Calu3 (cell line): ENCODE measurements around the gene SCGB2B2. TPM values are rescaled to one million over a fixed set of nuclear protein-coding genes. Genes with fewer than 3 reads are reported as not detected.

Experiments
- Bru-seq: library from RNA; stranded (reverse); fragments of 400-500 nt; gene quantifications from one replicate; lab custom pipeline; 2021; lab: Mats Ljungman, UMichigan
- BruChase-seq, 2 experiments: library from RNA; stranded (reverse); fragments of 400-500 nt; gene quantifications; one replicate each; lab custom pipeline; 2021; lab: Mats Ljungman, UMichigan
- BruUV-seq: library from RNA; stranded (reverse); fragments of 400-500 nt; replicated peaks from 2 replicates; lab custom pipeline; 2021; lab: Mats Ljungman, UMichigan
- CTCF ChIA-PET: fragments of 300-600 bp; sonication (Branson Sonifier 250); formaldehyde crosslinking; loops from one replicate; lab custom pipeline; 2022; ENCODE audit warnings: antibody characterized with exemption; lab: Charles Lee
- DNase-seq: peaks from one replicate; pipeline ENCODE4 v3.0.0; 2022
- H3K27ac Mint-ChIP-seq: one replicate; pipeline ENCODE4 v1.8.0; 2022; ENCODE audit warnings: mixed read lengths; ENCODE audit not compliant: unreplicated experiment
- H3K27me3 Mint-ChIP-seq: one replicate; pipeline ENCODE4 v1.8.0; 2022; ENCODE audit warnings: mixed read lengths; ENCODE audit not compliant: unreplicated experiment
- H3K36me3 Mint-ChIP-seq: one replicate; pipeline ENCODE4 v1.8.0; 2022; ENCODE audit warnings: mild to moderate bottlenecking, moderate library complexity, mixed read lengths; ENCODE audit not compliant: insufficient read depth, unreplicated experiment
- H3K4me1 Mint-ChIP-seq: one replicate; pipeline ENCODE4 v1.8.0; 2022; ENCODE audit warnings: mild to moderate bottlenecking, low read depth, mixed read lengths; ENCODE audit not compliant: unreplicated experiment
- H3K4me3 Mint-ChIP-seq: one replicate; pipeline ENCODE4 v1.8.0; 2022; ENCODE audit warnings: mild to moderate bottlenecking, low read depth, moderate library complexity, mixed read lengths; ENCODE audit not compliant: unreplicated experiment
- H3K9me3 Mint-ChIP-seq: one replicate; pipeline ENCODE4 v1.8.0; 2022; ENCODE audit warnings: low read depth, mixed read lengths; ENCODE audit not compliant: unreplicated experiment
- intact Hi-C: fragments of 100-400 bp; cut with micrococcal nuclease; formaldehyde crosslinking; loops from one replicate; pipeline ENCODE4 v1.10.0; 2022; ENCODE audit not compliant: unreplicated experiment
- long read RNA-seq: library from polyadenylated mRNA; stranded (forward); transcript quantifications from one replicate; pipeline ENCODE4 v2.0.0, GENCODE V29; 2022
- total RNA-seq: library from RNA; stranded (reverse); gene quantifications from 2 replicates; pipeline ENCODE4 v1.2.3, GENCODE V29; 2022
- TF ChIP-seq, protein P1 (sequence below): fragments of 200-600 bp; IDR thresholded peaks from one replicate; pipeline ENCODE4 v1.8.0; 2022; ENCODE audit warnings: antibody characterized with exemption; ENCODE audit not compliant: unreplicated experiment

The SCGB2B2 gene, protein sequence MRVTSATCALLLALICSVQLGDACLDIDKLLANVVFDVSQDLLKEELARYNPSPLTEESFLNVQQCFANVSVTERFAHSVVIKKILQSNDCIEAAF
- total RNA-seq (0.39 and 0.40 TPM in 2 replicates), Bru-seq, nascent RNA (percentile 50 among the genes with signal in this experiment), BruChase-seq, experiment 1, labeled RNA remaining after a 6-hour chase (percentile 60 among the genes with signal in this experiment), BruChase-seq, experiment 2, labeled RNA remaining after a 2-hour chase (percentile 59 among the genes with signal in this experiment)
- long read RNA-seq = 0 reads

DNA sequence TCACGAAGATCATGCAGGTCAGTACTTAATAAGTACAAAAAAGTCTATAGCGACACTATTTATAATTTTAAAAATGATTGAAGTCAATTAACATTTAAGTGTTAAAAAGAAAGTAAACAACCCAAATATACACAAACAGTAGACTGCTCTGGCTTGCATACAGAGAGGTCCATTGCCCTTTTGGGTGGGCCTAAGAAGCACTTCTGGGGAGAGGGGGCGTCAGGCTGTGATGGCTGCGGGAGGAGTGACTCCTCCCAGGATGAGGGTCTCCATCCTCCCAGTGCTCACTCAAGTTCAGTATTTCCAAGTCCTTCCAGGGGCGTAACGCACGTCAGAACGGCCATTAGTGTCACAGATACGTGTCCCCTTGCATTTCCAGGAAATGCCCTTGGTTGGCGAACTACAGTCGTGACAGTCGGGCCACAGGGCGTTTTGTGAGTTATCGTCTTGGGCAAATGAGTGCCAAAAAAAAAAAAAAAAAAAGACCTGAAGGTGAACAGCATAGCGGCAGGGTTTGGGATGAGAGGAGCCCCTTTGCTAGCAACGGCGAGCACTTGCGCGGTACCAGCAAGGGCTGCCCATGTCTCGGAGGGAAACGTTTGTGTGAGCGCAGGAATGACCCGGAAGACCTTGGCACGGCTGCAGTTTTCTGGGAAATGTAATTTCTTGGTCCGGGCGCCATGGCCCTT, at the start of gene SCGB2B2:
Gene SCGB2B2 (minus strand): TSS at position 463 of the 689 bp plus-strand sequence. CDS start 82,596 bp downstream, outside the sequence.
- peaks cover 17% of the 10 kb centered on the region for H3K9me3 Mint-ChIP-seq
- peaks cover 7% of the 10 kb centered on the region for H3K4me1 Mint-ChIP-seq
- H3K4me3 Mint-ChIP-seq = peak within 1 kb of the TSS; percentile 90
- TF ChIP-seq, protein P1, sequence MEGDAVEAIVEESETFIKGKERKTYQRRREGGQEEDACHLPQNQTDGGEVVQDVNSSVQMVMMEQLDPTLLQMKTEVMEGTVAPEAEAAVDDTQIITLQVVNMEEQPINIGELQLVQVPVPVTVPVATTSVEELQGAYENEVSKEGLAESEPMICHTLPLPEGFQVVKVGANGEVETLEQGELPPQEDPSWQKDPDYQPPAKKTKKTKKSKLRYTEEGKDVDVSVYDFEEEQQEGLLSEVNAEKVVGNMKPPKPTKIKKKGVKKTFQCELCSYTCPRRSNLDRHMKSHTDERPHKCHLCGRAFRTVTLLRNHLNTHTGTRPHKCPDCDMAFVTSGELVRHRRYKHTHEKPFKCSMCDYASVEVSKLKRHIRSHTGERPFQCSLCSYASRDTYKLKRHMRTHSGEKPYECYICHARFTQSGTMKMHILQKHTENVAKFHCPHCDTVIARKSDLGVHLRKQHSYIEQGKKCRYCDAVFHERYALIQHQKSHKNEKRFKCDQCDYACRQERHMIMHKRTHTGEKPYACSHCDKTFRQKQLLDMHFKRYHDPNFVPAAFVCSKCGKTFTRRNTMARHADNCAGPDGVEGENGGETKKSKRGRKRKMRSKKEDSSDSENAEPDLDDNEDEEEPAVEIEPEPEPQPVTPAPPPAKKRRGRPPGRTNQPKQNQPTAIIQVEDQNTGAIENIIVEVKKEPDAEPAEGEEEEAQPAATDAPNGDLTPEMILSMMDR = no peak
- no peaks in the 10 kb centered on the region for H3K27me3 Mint-ChIP-seq
- no peak for DNase-seq
- peak within 1 kb of the TSS; percentile 99 for H3K27ac Mint-ChIP-seq
- BruUV-seq = TSS peak; percentile 52
- CTCF ChIA-PET = interaction anchor here (0.6 kb wide), 1 partner anchor 263 kb away, joined by 5 read pairs; no protein-coding TSS in a partner anchor
- peaks cover 38% of the 10 kb centered on the region for H3K36me3 Mint-ChIP-seq
- intact Hi-C loops = no loop called here

DNA sequence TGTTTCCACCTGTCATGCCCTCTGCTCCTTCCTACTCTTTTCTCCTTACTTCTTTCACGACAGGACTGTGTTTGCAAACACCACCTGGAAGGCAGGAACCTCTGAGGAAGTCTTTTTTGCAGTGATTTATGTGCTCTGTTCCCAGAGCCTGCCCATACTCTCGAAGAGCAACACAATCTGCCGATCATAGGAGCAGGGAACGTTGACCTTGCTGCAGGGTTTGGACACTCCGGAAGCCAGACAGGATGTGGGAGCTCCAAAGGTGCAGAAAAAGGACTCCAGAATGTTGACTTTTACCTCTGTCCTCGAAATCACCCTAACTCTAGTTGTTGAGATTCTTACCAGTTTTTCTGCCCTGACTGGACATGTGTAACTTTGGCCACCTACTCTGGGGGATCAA, 48.4 kb upstream of the SCGB2B2 start:
- BruUV-seq = no TSS peak
- no peak for DNase-seq
- intact Hi-C loops = no loop called here
- H3K4me3 Mint-ChIP-seq = no peak overlapping the region
- H3K36me3 Mint-ChIP-seq = no peaks in the 10 kb centered on the region
- peaks cover 88% of the 10 kb centered on the region for H3K27me3 Mint-ChIP-seq
- H3K27ac Mint-ChIP-seq = no peak overlapping the region
- TF ChIP-seq, protein P1 = no peak
- peaks cover 2% of the 10 kb centered on the region for H3K9me3 Mint-ChIP-seq
- CTCF ChIA-PET = no interaction called here
- H3K4me1 Mint-ChIP-seq = no peaks in the 10 kb centered on the region

DNA sequence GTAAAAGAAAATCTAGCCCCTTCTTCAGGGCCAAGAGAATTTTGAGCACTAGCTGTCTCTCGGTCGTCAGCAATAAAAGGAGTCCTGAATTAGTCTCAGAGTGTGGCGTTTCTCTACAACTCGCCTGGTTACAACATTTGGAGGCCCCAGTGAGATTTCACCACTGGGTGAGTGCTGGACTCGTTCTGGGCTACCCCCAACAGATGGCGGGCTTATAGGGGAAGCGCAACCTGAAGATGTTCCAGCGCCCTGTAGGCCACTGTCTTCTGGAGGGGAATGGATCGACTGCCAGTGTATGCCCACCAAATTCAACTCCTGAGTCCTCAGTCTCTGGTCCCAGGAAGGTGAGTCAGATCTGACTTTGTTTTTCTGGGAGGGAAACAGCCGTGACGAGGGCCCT, 45.4 kb upstream of the SCGB2B2 start:
- DNase-seq = no peak
- Mint-ChIP-seq H3K4me1 (no peaks in the 10 kb centered on the region), H3K36me3 (no peaks in the 10 kb centered on the region), H3K27ac (no peak overlapping the region), H3K4me3 (no peak overlapping the region), H3K9me3 (no peaks in the 10 kb centered on the region), H3K27me3 (peaks cover 67% of the 10 kb centered on the region)
- no TSS peak for BruUV-seq
- TF ChIP-seq, protein P1 = no peak
- CTCF ChIA-PET = no interaction called here
- intact Hi-C loops = no loop called here

DNA sequence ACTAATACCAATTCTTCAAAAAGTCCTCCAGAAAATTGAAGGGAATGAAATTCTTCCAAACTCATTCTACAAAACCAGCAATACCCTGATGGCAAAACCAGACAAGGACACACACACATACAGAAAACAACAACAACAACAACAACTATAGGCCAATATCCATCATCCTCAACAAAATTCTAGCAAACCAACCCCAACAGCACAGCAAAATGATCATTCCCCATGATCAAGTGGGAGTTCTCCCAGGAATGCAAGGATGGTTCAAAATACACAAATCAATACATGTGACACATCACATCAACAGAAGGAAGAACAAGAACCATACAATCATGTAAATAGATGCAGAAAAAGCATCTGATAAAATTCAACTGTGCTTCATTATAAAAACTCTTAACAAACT, 38.4 kb upstream of the SCGB2B2 start:
- no peak overlapping the region for H3K4me3 Mint-ChIP-seq
- H3K27me3 Mint-ChIP-seq = no peaks in the 10 kb centered on the region
- no TSS peak for BruUV-seq
- intact Hi-C loops = no loop called here
- H3K36me3 Mint-ChIP-seq = no peaks in the 10 kb centered on the region
- H3K4me1 Mint-ChIP-seq = no peaks in the 10 kb centered on the region
- DNase-seq = no peak
- TF ChIP-seq, protein P1 = no peak
- CTCF ChIA-PET = no interaction called here
- H3K9me3 Mint-ChIP-seq = peaks cover 15% of the 10 kb centered on the region
- no peak overlapping the region for H3K27ac Mint-ChIP-seq
